ENCODE data around the gene CELF4.

The CELF4 gene

DNA sequence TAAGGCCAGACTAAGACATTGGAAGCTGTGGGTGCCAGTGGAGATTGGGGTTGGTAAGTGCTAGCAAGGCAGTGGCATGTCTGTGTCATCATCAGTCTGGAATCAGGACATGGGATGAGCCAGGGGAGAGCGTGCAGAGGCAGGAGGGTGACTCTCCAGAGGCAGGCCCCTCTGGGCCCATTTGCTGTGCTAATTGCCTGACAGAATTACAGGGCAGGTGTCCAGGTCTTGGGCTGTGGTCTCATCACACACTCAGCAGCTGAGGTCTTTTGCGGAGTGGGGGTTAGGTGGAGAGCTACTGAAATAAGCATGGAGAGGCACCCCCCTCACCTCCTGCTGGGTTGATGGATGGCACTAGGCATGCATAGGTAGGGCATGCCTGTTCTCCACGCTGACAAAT lies 57.4 kb downstream of the CELF4 start:
- DNase-seq (ENCODE audit: insufficient read length, low spot score) (no peak), FAIRE-seq (no peak)
- TF ChIP-seq SPI1 (IDR thresholded peaks at IDR 0.05; ENCODE audit: low read depth, low read length): no peak
- no peak for TF ChIP-seq PAX5 (IDR thresholded peaks at IDR 0.05; ENCODE audit: insufficient read depth, low read length, severe bottlenecking)

DNA sequence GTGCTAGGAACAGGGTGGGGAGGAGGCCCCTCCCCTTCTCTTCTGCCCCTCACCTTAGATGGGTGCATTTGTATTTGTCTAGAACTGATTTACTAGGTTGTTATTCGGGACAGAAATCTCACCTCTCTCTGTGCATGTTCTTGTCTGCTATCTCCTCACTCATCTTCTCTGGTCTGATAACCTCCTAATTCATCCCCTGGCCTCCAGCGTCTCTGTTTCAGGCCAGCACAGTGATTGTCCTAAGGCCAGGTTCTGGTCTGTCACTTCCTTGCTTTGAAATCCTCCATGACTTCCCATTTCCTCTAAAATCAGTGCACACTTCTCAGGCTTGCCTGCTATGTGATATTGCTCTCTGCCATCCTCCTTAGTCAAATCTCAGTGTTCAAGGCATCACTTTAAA lies 58.4 kb downstream of the CELF4 start:
- no peak for TF ChIP-seq TAF1 (IDR thresholded peaks at IDR 0.05; ENCODE audit: low read depth, low read length)
- no peak for TF ChIP-seq POU2F2 (IDR thresholded peaks at IDR 0.05; ENCODE audit: low read depth, low read length)
- TF ChIP-seq SPI1 (IDR thresholded peaks at IDR 0.05; ENCODE audit: low read depth, low read length): no peak
- TF ChIP-seq PAX5 (IDR thresholded peaks at IDR 0.05; ENCODE audit: insufficient read depth, low read length, severe bottlenecking): no peak
- no peak for TF ChIP-seq POLR2AphosphoS5 (IDR thresholded peaks at IDR 0.05; ENCODE audit: low read depth, low read length)
- TF ChIP-seq POLR2A (IDR thresholded peaks at IDR 0.05; ENCODE audit: low read depth, low read length): no peak
- no peak for FAIRE-seq
- no peak for DNase-seq (ENCODE audit: insufficient read length, low spot score)

- no peak for DNase-seq (ENCODE audit: insufficient read length, low spot score)
- no peak for TF ChIP-seq PAX5 (IDR thresholded peaks at IDR 0.05; ENCODE audit: insufficient read depth, low read length, severe bottlenecking)
- TF ChIP-seq POU2F2 (IDR thresholded peaks at IDR 0.05; ENCODE audit: low read depth, low read length): no peak
- TF ChIP-seq POLR2A (IDR thresholded peaks at IDR 0.05; ENCODE audit: low read depth, low read length): no peak
- no peak for TF ChIP-seq TAF1 (IDR thresholded peaks at IDR 0.05; ENCODE audit: low read depth, low read length)
- TF ChIP-seq SPI1 (IDR thresholded peaks at IDR 0.05; ENCODE audit: low read depth, low read length): no peak
- TF ChIP-seq POLR2AphosphoS5 (IDR thresholded peaks at IDR 0.05; ENCODE audit: low read depth, low read length): no peak
- FAIRE-seq: no peak
These were observed 59.6 kb downstream of the CELF4 start for GRCh38 chr18:37506001-37506400.

DNA sequence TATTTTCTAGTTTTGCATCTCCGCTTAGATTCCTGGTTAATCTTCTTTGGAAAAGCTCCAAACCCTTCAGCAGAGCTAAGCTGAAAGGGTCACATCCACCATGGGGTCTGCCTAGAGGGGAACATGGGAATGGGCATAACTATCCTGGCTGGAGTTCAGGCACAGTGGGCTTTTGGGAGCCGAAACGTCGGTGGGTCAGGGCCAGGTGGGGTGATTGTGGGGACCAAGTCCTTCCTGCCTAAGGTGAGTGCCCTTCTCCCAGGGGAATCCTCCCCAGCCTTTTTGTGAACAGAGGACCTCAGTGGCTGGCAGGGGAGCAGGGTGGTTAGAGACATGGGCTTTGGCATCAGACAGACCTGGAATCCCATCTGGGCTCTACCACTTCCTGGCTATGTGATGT lies 60.3 kb downstream of the CELF4 start:
- DNase-seq (ENCODE audit: insufficient read length, low spot score) (no peak), FAIRE-seq (no peak)
- TF ChIP-seq POLR2A (IDR thresholded peaks at IDR 0.05; ENCODE audit: low read depth, low read length): no peak
- TF ChIP-seq POLR2AphosphoS5 (IDR thresholded peaks at IDR 0.05; ENCODE audit: low read depth, low read length): no peak
- no peak for TF ChIP-seq TAF1 (IDR thresholded peaks at IDR 0.05; ENCODE audit: low read depth, low read length)
- no peak for TF ChIP-seq SPI1 (IDR thresholded peaks at IDR 0.05; ENCODE audit: low read depth, low read length)
- TF ChIP-seq POU2F2 (IDR thresholded peaks at IDR 0.05; ENCODE audit: low read depth, low read length): no peak
- TF ChIP-seq PAX5 (IDR thresholded peaks at IDR 0.05; ENCODE audit: insufficient read depth, low read length, severe bottlenecking): no peak

GRCh38 chr18:37502601-37503000 lies 63.0 kb downstream of the CELF4 start:
- no peak for FAIRE-seq
- DNase-seq (ENCODE audit: insufficient read length, low spot score): no peak
- TF ChIP-seq POU2F2 (IDR thresholded peaks at IDR 0.05; ENCODE audit: low read depth, low read length): no peak
- no peak for TF ChIP-seq SPI1 (IDR thresholded peaks at IDR 0.05; ENCODE audit: low read depth, low read length)
- TF ChIP-seq POLR2A (IDR thresholded peaks at IDR 0.05; ENCODE audit: low read depth, low read length): no peak
- TF ChIP-seq POLR2AphosphoS5 (IDR thresholded peaks at IDR 0.05; ENCODE audit: low read depth, low read length): no peak
- TF ChIP-seq TAF1 (IDR thresholded peaks at IDR 0.05; ENCODE audit: low read depth, low read length): no peak
- TF ChIP-seq PAX5 (IDR thresholded peaks at IDR 0.05; ENCODE audit: insufficient read depth, low read length, severe bottlenecking): no peak

- FAIRE-seq: no peak
- no peak for DNase-seq (ENCODE audit: insufficient read length, low spot score)
- TF ChIP-seq POLR2A (IDR thresholded peaks at IDR 0.05; ENCODE audit: low read depth, low read length) (no peak), PAX5 (IDR thresholded peaks at IDR 0.05; ENCODE audit: insufficient read depth, low read length, severe bottlenecking) (no peak), POLR2AphosphoS5 (IDR thresholded peaks at IDR 0.05; ENCODE audit: low read depth, low read length) (no peak), SPI1 (IDR thresholded peaks at IDR 0.05; ENCODE audit: low read depth, low read length) (no peak), POU2F2 (IDR thresholded peaks at IDR 0.05; ENCODE audit: low read depth, low read length) (no peak), TAF1 (IDR thresholded peaks at IDR 0.05; ENCODE audit: low read depth, low read length) (no peak)
These were observed 63.6 kb downstream of the CELF4 start for GRCh38 chr18:37502036-37502435.

- no peak for TF ChIP-seq POLR2A (IDR thresholded peaks at IDR 0.05; ENCODE audit: low read depth, low read length)
- TF ChIP-seq PAX5 (IDR thresholded peaks at IDR 0.05; ENCODE audit: insufficient read depth, low read length, severe bottlenecking): no peak
- TF ChIP-seq SPI1 (IDR thresholded peaks at IDR 0.05; ENCODE audit: low read depth, low read length): no peak
- TF ChIP-seq POLR2AphosphoS5 (IDR thresholded peaks at IDR 0.05; ENCODE audit: low read depth, low read length): no peak
- no peak for TF ChIP-seq POU2F2 (IDR thresholded peaks at IDR 0.05; ENCODE audit: low read depth, low read length)
- no peak for TF ChIP-seq TAF1 (IDR thresholded peaks at IDR 0.05; ENCODE audit: low read depth, low read length)
- FAIRE-seq (no peak), DNase-seq (ENCODE audit: insufficient read length, low spot score) (no peak)
These were observed 64.5 kb downstream of the CELF4 start for GRCh38 chr18:37501136-37501535.

- FAIRE-seq (no peak), DNase-seq (ENCODE audit: insufficient read length, low spot score) (no peak)
- TF ChIP-seq POLR2A (IDR thresholded peaks at IDR 0.05; ENCODE audit: low read depth, low read length) (no peak), TAF1 (IDR thresholded peaks at IDR 0.05; ENCODE audit: low read depth, low read length) (no peak), POLR2AphosphoS5 (IDR thresholded peaks at IDR 0.05; ENCODE audit: low read depth, low read length) (no peak), PAX5 (IDR thresholded peaks at IDR 0.05; ENCODE audit: insufficient read depth, low read length, severe bottlenecking) (no peak), SPI1 (IDR thresholded peaks at IDR 0.05; ENCODE audit: low read depth, low read length) (no peak)
These were observed 65.7 kb downstream of the CELF4 start for GRCh38 chr18:37499913-37500312.

DNA sequence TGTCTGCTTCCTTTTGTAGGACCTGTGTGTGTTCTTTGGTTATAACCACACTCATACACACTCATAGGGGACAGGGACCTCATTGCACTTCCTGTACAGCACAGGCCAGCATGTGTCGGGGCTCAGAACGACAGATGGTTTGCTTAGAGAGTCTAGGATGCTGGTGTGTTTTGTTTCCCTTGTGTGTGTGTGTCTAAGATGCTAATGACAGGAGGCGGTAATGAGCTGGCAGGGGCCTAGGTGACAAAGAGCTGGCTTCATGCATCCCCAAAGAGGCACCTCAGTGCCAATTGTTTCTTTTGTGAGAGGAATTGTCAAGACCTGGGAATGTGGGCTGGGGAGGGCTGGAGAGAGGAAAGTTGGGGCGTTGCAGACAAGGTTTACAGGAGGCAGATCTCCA lies 66.6 kb downstream of the CELF4 start:
- TF ChIP-seq PAX5 (IDR thresholded peaks at IDR 0.05; ENCODE audit: insufficient read depth, low read length, severe bottlenecking) (no peak), POLR2AphosphoS5 (IDR thresholded peaks at IDR 0.05; ENCODE audit: low read depth, low read length) (no peak)
- no peak for FAIRE-seq
- DNase-seq (ENCODE audit: insufficient read length, low spot score): no peak

- TF ChIP-seq SPI1 (IDR thresholded peaks at IDR 0.05; ENCODE audit: low read depth, low read length) (no peak), TAF1 (IDR thresholded peaks at IDR 0.05; ENCODE audit: low read depth, low read length) (no peak), POLR2A (IDR thresholded peaks at IDR 0.05; ENCODE audit: low read depth, low read length) (no peak), POLR2AphosphoS5 (IDR thresholded peaks at IDR 0.05; ENCODE audit: low read depth, low read length) (no peak), PAX5 (IDR thresholded peaks at IDR 0.05; ENCODE audit: insufficient read depth, low read length, severe bottlenecking) (no peak), POU2F2 (IDR thresholded peaks at IDR 0.05; ENCODE audit: low read depth, low read length) (no peak)
- FAIRE-seq: no peak
- no peak for DNase-seq (ENCODE audit: insufficient read length, low spot score)
These were observed 67.6 kb downstream of the CELF4 start for GRCh38 chr18:37497853-37498518.

All from GM12891 (cell line).